GM21619 (cell line): ENCODE results near the gene CDK14.
A peak's percentile ranks its signal among the peaks of the same experiment; 100 is the strongest.

Source experiments
- ATAC-seq: cut with Tn5 transposase; IDR thresholded peaks from one replicate; pipeline ENCODE4 v1.9.1; 2021; ENCODE audit not compliant: unreplicated experiment

CDK14 gene

DNA sequence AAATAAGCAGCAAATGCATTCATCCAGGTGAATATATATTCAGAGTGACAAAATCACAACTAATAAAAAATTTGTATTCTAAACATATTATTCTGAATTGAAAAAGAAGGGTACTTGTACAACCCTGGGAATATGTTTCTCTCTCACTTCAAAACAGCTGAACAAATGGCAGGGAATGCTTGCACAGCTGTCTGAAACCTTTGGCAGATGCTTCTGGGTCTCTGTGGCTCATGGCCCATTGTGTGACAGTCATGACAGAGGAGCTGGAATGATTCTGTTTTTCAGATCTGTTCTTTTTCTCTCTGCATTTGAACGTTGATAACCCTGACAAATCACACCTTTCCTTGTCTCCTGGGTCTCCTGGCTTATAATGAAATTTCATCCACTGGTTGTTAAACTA, 392.4 kb downstream of the CDK14 start:
- no peak for ATAC-seq

DNA sequence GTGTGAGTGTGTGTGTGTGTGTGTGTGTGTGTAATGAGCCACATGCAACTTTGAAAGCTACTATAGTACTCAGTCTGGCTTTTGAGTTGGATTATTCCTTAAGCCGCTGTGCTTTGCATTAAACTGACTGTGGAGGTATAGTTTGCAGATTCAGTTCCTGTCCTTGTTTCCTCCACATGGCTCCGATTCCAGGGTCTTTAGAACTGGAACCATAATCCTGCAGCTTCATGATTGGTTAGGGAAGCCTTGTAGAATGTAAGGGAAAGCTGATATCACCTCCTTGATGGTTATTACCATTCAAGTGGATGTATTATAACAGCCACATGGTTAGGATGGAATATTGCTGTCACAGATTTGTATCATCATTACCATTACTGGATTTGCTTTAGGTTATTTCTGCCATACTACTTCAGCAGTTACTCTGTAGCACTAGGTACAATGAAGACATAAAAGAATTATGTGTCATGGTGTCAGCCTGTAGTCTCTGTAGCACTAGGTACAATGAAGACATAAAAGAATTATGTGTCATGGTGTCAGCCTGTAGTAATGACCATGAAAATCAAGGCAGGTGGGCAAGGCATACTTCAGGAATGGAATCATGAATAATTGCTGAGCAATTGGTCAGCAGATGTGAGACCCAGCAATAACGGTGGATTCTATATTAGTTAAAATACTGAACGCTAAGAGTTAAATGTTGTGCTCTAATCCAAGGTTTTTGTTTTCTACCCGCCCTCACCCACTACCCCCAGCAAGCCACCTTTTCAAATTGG, 393.1 kb downstream of the CDK14 start:
- ATAC-seq, result no peak

DNA sequence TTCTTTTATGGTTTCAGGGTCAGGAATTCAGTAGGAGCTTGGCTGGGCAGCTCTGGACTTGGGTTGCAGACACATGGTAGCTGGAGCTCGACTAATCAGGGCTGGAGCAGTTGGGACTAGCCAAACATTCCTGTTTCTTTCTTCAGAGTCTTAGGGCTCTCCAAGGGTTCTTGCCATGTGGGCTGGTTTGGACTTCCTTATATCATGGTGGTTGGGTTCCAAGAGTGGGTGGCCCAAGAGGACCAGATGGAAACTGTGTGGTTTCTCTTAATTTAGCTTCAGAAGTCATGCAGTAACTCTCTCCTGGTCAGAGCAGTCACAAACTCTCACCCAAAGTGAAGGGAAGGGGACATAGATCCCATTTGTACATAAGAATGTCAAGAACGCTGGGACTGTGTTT, 398.0 kb downstream of the CDK14 start:
- ATAC-seq, result no peak

DNA sequence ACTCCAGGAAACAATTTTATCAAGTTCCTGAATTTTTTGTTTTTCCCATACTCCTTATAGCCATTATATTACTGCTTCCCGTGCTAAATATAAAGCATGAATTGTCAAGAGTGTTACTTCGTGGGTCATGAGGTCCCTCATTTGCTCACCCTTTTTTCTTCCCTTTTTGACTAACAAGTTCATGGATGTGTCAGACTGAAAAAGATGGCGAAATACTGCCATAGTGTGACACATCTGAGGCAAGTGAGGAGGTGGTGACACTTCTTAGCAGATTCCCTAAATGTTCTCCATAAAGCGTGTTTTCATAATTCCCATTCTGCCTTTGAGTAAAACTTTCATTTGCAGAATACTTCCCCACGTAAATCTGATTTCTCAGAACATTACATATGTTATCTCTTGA, 398.5 kb downstream of the CDK14 start:
- no peak for ATAC-seq

DNA sequence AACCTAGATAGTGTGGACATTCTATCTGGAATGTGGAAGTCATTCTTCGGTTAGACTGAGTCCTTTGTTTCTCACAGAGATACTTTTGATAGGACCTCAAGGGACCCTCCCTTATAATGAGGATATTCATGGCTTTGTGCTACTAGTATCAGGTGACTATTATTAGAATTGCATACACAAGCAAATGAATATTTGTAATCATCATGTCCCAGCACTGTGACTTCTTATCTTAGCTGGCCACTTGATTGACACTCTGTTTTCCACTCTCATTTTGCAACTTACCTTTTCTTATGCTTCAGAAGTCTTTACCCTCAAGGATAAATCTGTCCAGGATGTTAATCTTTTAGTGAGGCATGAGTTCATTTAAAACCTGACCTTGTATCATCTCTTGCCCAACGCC, 399.9 kb downstream of the CDK14 start:
- no peak for ATAC-seq

DNA sequence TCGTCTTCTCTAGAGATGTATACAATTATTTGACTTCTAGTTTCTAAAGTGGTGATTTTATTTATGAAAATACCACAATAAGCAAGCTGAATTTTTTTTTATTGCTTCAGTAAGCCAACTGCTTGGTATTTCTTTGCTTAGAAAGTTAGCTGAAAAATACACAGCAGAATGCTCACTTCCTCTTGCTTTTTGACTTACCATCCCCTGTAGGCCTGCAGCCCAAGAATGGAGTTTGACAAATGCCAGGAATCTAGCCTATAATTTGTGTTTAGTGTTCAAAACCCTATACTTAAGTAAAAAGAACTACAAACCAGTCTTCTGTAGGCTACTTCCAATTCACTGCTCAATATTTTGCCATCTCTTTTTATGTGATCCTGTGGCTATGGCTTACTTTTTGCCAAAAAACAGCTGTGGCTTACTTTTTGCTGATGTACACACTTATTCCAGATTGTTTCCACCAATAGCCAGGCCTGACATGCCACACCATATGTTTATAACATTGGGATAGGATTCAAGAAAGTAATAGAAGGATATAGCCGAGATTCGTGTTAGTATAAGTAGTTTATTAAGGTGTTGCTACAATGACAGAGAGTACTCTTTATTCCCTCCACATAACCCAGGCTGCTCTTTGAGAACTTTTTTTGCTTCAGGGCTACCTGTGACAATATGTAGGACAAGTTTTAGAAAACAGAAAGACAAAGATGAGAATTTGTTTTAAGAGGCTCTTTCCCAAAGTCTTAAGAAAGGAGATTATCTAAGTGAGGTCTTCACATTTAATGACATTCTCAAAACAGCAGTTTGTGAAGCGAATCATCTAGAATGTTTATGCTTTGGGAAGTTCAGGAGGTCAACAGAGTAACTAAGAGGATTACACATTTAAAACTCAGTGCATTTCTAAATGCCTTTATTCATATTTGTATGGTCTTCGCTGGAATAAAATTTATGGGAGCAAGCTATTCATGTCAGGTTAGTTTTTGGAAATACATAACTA, 404.2 kb downstream of the CDK14 start:
- ATAC-seq, result no peak

DNA sequence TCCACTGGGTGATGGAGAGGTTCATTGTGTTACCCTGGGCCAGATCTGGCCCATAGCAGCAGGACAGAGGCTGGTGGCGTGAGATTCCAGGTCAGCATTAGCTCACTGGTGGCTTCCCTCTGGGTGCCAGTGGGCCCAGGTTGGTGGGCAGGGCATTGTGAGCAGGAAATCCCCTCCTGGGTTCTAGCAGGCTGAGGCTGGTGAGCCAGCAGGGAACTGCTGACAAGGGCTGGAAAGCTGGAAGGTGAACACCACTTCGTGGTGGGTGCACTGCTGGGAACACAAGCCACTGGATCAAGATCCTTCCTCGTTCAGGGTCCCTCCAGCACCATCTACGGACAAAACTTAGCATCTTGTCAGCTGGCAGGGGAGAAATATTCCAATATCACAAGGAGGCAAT, 408.9 kb downstream of the CDK14 start:
- ATAC-seq, result no peak

DNA sequence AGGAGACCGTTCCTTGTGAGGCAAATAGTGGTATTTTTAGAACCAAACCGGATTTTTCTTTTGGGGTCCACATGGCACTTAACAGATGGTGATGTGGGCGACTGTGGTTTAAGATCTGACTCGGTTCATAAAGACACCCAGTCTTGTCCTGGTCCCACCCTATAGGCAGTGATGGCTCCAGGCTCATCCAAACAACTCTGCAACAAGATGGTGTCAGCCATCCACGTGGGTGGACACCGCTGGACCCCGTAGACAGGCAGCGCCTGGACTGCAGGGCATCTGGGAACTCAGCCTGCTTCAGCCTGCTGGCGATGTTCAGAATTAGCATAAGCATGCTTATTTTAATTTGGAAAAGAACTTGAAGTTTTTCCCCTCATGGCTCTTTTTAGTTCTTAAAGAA, 409.7 kb downstream of the CDK14 start:
- no peak for ATAC-seq

DNA sequence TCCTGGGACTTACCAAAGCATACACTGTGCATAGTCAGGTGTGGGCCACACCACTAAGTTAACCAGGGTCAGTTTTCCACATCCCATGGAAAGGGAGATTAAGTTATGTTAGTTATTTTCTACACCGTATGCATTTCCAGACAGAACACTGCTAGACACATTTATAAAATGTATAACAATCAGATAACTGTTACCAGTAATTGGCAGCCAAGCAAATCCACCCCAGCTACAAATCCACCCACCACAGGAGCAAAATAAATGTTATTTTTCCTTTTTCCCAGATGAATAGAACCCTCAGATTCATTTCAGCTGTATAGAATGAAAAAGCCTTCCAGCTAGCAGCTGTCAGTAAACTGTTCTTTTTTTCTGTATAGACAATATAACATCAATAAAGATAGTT, 411.2 kb downstream of the CDK14 start:
- no peak for ATAC-seq

DNA sequence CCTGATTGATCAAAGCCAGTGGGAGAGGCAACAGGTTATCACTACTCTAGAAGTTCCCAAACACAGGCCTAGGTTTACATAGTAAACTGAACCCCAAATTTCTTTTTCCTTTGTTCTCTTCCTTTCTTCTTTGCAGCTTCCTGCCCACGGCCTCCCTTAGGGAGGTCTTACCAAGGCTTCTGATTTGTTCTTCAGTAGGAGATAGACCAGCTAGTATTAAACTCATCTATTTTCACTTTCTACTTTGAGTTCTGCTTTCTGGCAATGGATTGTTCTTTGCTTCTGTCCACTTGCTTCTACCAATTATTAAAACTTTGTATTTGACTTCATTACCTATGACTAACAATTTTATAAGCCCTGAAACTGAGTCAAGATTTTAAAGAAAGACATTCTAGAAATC, 417.0 kb downstream of the CDK14 start:
- ATAC-seq, result no peak

DNA sequence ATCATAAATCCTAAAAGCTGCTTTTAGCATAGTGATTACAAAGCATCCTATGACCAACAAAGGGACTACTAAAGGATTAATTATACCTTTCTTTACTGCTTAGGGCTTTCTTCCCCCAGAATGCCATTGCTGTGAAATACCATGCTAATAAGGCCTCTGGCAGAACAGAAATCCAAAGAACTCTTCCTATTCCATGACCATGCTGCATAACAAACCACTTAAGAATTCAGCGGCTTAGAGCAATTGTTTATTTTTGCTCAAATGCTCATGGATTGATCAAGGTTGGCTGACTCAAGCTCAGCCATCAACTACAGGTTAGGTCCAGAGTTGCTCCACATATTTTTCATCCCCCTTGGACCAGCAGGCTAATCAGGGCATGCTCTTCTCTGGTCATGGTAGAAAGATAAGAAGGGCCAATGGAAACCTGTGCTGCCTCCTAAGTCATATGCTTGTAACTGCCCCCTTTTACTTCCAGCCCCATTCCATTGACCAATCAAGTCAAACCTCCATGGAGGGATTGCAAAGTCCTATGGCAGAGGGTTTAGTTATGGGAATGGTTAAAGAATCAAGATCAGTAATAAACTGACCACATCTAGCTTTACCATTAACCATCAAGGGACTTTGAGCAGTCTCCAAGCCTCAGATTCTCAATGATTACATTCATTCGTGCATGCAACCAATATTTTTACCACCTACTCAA, 423.7 kb downstream of the CDK14 start:
- ATAC-seq, result no peak

DNA sequence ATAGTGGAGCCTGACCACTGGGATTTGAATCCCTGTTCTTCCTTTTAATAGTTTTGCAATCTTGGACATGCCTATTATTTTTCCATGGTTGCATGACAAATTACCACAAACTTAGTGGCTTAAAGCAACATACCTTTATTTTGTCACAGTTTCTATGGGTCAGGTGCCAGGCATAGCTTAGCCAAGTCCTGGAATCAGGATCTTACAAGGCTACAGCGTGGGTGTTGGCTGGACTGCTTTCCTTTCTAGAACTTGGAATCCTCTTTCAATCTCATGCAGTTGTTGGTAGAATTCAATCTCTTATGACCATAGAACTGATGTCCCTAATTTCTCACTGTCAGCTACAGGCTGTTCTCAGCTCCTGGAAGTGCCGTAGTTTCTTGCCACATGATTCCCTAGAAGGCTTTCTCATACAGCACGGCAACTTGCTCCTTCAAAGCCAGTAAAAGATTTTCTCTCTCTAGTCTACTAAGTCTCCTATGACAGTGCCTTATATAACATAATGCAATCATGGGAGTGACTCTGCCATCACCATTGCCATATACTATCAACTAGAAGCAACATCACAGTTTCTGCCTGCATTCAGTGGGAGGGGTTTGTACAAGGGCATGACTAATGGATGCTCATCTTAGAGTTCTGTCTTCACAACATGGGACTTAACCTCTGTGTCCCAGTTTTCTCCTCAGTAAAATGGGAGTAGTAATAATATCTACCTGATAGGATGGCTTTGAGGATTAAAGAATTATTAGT, 424.7 kb downstream of the CDK14 start:
- no peak for ATAC-seq

DNA sequence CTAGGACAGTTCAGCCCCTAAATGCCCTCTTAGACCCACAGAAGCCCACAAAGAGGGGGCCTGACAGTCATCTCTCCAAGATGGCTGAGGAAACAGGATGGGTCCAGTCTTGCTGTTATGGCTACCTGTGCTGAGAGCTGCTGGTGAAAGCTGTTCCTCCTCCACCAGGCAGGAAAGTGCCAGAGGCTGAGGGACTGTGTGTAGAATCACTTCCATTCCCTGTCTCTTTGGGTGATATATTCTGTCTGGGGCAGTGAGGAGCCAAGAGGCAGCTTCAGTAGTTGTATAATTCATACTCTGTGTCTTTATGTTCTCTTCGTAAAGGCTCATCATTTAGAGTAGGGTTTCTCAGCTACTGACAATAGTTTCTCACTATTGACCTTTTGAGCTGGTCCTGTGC, 425.8 kb downstream of the CDK14 start:
- ATAC-seq, result no peak

DNA sequence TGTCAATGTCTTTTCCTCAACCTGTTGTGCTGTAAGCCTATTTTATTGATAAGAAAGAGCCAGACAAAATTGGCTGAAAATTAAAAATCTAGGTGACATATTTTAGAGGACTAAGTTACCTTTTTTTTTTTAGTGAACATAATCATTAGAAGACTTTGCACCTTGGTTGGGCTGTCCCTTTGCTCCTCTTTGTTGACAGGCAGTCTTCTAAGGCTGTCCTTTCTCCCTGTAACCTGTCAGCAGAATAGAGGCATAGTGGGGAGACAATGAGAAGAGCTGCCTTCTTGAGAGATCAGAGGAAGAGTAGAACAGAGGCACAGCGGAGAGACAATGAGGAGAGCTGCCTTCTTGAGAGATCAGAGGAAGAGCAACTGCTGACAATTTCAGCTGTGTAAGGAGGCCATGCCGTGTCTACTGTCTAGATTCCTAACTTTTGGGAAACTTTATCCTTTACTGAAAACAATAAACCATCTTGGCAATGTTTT, 429.8 kb downstream of the CDK14 start:
- no peak for ATAC-seq

DNA sequence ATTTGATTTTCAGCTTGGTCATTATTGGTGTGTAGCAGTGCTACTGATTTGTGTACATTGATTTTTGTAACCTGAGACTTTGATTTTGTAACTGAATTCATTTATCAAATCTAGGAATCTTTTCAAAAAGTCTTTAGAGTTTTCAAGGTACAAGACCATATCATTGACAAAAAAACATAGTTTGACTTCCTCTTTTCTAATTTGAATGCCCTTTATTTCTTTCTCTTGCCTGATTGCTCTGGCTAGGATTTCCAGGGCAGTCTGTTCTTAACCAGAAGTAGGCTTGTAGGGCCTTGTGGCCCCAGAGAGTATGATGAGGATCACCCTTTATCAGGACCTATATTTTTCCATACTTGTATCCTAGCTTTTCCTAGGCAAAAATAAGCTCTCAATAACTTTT, 433.6 kb downstream of the CDK14 start:
- no peak for ATAC-seq

DNA sequence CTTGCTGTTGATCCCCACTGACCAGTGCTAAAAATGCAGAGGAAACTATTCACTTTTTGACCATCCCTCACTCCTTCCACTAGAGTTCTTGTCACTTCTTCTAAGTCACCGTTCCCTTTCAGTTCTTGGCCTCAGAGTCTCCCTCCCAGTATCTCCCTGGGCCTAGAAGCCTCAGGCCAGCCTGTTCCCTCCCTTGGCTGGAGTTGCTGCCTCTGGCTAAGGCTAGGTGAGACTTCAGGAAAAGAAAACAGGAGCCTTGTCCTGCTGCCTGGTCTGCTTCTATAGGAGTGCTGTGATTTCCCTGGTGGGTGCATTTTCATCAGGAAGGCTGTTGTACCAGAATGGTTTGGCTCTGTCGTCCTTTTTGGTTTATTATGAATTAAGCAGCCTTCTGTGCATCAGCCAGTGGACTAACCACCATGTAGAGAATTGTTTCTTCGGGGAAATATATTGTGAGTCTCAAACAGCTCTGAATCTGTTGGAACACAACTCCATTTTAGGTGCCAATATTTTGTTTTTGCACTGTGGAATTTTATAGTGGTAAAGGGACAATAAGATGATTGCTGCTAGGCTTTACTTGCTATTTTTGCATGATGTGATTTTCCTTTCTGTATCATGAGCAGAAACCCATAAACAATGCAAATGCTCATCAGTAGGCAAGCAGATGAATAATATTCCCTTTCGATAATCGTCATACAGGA, 434.7 kb downstream of the CDK14 start:
- no peak for ATAC-seq

DNA sequence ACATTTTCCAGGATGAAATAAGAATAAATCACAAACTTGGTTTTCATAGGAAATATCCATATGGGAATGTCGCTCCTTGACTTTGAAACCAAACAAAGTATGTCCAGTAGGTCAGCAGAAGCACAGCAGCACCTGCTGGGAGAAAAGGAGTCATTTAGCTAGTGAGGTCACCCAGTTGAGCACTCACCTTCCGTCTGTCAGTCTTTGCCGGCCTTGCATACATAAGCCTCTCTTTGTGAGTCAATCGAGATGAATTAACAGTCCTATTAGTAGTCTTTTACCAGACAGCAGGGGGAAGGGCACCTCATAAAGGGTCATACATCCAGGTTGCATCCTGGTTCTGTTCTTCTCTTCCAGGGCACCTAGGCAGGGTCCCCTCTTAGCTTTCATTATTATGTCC, 435.6 kb downstream of the CDK14 start:
- ATAC-seq, result no peak

DNA sequence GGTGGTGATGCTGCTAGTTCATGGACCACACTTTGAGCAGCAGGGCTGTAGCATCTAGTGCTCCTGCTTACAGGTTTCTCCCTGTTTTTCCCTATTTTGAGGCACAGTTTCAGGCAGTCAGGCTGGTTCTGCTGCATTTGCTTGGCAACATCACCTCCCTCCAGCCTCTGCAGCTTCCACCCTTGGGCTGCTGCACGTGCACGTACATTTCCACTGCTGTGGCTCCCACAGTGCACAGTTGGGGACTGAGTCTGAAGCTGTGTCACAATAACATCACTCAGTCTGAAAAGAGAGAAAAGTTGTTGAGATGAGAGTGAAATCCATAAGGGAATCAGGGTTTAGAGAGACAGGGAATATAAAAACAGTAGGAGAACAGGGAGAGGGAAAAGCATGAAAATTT, 437.5 kb downstream of the CDK14 start:
- no peak for ATAC-seq

DNA sequence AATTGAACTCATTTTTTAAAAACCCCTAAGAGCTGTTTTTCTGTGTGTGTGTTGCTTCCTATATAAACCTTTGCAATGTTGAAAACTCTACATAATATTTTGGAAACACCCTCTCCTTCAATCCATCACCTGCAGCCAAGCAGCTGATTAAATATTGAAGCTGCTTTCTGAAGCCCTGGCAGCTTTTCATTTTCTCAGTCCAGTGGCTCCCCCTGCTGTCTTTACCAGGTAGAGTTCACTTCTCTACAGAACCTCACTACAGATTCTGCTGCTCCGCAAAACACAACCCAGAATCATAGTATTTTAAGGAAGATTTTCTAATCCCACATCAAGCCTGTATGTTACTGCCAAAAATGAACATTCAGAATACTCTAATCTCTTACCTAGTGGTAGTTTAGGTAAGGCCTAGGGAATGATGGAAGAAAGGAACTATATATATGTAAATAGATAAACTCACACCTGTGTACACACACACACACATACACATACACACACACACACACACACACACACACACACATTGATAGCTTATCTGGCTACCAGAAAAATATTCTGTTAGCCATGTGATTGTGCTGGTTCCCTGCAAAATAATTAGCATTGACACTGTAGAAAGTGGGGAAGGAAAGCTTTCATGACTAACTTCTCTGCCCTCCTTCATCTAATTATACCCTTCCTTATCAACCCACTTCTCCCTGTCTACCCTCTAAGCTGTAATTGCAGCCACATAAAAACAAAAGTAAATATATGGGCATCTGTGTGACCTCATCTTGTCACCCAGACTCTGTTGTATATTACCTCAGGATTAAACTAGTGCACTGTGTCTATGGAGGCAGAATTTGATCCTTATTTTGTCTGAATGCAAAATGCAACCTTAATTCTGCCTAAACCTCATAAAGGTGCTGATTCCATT, 438.6 kb downstream of the CDK14 start:
- ATAC-seq, result peak; percentile 49
